K562 (cell line): ENCODE results near the gene ABCA3. TPM values are rescaled to one million over a fixed set of nuclear protein-coding genes. Genes with fewer than 3 reads are reported as not detected.

Source experiments
- GABPB2 ChIP-seq: fragments of 250-450 bp; sonication (Bioruptor Pico); conservative IDR thresholded peaks from 2 replicates; pipeline ENCODE4 v1.5.1; 2021; ENCODE audit warnings: mild to moderate bottlenecking
- GTF3C2 ChIP-seq: IDR thresholded peaks from 3 replicates; pipeline ENCODE4 v1.6.1; 2011; ENCODE audit warnings: borderline replicate concordance, mild to moderate bottlenecking, moderate library complexity; ENCODE audit not compliant: insufficient read length; ENCODE audit errors: extremely low read depth
- HNRNPLL ChIP-seq: fragments of 200-400 bp; formaldehyde crosslinking; IDR thresholded peaks from 2 replicates; pipeline ENCODE4 v1.6.1; 2017; ENCODE audit warnings: low read length, low read depth, mild to moderate bottlenecking; ENCODE audit not compliant: poor library complexity, severe bottlenecking
- KDM1A ChIP-seq, 2 experiments: fragments of 450-650 bp; IDR thresholded peaks; 2 replicates each; pipeline ENCODE4 v1.6.1; 2016; ENCODE audit warnings: mild to moderate bottlenecking in 2 of 2
- ZNF197 ChIP-seq: fragments of 200-800 bp; sonication (Bioruptor generic); IDR thresholded peaks from 2 replicates; pipeline ENCODE4 v1.6.1; 2016; ENCODE audit warnings: low read depth, missing genetic modification characterization, missing compliant biosample characterization
- polyA plus RNA-seq, 8 experiments: library from polyadenylated mRNA; depleted of rRNA in 4 of 8; stranded (reverse) in 5 of 8; unstranded in 3 of 8; fragments of >200 nt; fragmentation: Nextera tagmentation in 2 of 8; fragmentation: Illumina TruSeq in 1 of 8; extraction: Ambion mirVana in 2 of 8; extraction: Trizol in 1 of 8; gene quantifications; 2 replicates each; pipeline versions ENCODE4 v1.2.1 to v1.2.3, GENCODE V29; 2011 to 2014; ENCODE audit warnings: inconsistent platforms in 1 of 8, missing spikeins in 1 of 8
- total RNA-seq, 7 experiments: library from RNA; depleted of rRNA in 6 of 7; stranded (reverse); fragments of >200 nt in 6 of 7; fragmentation: Illumina TruSeq in 2 of 7; extraction: Trizol in 2 of 7; gene quantifications; 2 replicates each; pipeline versions ENCODE4 v1.2.1 to v1.2.3, GENCODE V29; 2011 to 2021; ENCODE audit warnings: low replicate concordance in 1 of 7
- TF ChIP-seq, protein P1 (sequence below): fragments of 250-450 bp; sonication (Bioruptor Pico); IDR thresholded peaks from 2 replicates; pipeline ENCODE4 v1.9.0; 2021; ENCODE audit warnings: mild to moderate bottlenecking, inconsistent platforms

Gene ABCA3
- total and polyA plus RNA-seq, 9 of the 15 experiments (the other 6 are each of a cell fraction or from before 2014, with no cell fraction given) = 0.66 to 23.7 (median 6.9) TPM

DNA sequence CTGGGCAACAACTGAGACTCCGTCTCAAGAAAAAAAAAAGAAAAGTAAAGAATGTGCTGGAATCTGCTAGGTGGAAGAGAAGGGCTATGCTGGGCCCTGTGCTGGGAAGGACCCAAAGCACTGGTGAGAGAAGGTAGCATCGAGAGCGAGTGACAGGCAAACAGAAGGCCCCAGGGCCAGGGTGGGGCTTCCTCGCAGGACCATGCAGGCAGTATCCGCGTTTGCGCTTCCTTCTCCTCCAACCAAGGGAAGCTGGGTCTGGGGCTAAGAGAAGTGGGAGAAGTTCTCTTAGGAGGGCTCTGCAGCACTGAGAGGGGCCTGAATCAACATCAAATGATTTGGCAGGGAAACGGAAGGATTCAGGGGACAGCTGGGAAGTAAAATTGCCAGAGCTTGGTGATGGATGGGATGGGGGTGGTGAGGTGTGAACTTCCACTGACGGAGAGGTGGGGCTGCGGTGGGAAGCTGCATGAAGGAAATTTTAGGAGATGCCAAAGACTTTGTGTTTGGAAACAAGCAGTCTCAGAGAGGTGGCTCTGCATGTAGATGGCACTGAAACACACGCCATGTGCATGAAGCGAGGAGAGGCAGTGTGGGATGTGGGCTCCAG is 83.9 kb downstream of the ABCA3 start (continued):
- TF ChIP-seq ZNF197 (CRISPR knock-in tag) (no peak), GTF3C2 (no peak), GABPB2 (CRISPR knock-in tag) (no peak), HNRNPLL (no peak), KDM1A (IDR thresholded peaks at IDR 0.05) (no peak)
- TF ChIP-seq, protein P1, sequence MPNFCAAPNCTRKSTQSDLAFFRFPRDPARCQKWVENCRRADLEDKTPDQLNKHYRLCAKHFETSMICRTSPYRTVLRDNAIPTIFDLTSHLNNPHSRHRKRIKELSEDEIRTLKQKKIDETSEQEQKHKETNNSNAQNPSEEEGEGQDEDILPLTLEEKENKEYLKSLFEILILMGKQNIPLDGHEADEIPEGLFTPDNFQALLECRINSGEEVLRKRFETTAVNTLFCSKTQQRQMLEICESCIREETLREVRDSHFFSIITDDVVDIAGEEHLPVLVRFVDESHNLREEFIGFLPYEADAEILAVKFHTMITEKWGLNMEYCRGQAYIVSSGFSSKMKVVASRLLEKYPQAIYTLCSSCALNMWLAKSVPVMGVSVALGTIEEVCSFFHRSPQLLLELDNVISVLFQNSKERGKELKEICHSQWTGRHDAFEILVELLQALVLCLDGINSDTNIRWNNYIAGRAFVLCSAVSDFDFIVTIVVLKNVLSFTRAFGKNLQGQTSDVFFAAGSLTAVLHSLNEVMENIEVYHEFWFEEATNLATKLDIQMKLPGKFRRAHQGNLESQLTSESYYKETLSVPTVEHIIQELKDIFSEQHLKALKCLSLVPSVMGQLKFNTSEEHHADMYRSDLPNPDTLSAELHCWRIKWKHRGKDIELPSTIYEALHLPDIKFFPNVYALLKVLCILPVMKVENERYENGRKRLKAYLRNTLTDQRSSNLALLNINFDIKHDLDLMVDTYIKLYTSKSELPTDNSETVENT (CRISPR knock-in tag) = no peak
